ENCODE measurements around the gene CTF1.
A peak's percentile ranks its signal among the peaks of the same experiment; 100 is the strongest.

The CTF1 gene

DNA sequence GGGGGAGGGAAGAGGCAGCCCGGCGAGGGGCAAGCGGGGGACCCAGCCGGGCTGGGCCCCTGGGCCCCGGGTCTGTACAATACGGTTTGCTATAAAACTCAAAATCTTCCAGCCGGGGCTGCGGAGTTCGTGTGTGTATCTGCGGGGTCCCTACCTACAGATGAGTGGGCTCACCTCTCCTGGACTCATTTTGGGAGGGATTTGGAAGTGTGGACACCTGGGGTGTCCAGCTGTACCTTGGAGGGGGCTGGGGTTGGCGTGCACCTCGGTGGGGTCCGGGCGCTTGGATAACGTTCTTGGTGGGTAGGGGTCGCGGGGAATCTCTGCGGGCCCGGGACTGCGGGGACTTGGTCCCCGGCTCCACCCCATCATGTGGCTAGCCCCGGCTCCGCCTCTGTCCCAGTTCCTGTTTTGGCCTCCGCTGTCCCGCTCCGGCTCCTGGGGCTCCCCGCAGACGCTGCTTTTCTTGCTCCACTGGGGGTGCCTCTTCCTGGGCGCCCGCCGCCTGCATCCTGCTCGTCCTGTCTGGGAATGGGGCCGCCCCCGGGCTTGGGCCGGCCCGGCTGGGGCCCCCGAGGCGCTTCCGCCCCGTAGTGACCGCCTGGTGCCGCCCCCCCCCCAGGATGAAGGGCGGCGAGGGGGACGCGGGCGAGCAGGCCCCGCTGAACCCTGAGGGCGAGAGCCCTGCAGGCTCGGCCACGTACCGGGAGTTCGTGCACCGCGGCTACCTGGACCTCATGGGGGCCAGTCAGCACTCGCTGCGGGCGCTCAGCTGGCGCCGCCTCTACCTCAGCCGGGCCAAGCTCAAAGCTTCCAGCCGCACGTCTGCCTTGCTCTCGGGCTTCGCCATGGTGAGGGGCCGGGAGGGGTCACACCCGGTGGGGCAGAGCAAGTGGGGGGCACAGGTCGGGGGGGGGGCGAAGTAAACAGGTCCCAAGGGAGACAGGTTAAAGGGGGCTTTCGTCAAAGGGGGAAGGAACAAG is 52.5 kb downstream of the CTF1 start, which contains the start of gene ORAI3:
Gene ORAI3 (plus strand): TSS at position 402 of the 983 bp plus-strand sequence. CDS start 222 bp downstream, at position 624.
- H3K4me3 ChIP-seq (ENCODE audit: low read length) = peak within 1 kb of the TSS; percentile 70
- DNase-seq (ENCODE audit: low read depth) = peak; percentile 51
- TF ChIP-seq, protein P1, sequence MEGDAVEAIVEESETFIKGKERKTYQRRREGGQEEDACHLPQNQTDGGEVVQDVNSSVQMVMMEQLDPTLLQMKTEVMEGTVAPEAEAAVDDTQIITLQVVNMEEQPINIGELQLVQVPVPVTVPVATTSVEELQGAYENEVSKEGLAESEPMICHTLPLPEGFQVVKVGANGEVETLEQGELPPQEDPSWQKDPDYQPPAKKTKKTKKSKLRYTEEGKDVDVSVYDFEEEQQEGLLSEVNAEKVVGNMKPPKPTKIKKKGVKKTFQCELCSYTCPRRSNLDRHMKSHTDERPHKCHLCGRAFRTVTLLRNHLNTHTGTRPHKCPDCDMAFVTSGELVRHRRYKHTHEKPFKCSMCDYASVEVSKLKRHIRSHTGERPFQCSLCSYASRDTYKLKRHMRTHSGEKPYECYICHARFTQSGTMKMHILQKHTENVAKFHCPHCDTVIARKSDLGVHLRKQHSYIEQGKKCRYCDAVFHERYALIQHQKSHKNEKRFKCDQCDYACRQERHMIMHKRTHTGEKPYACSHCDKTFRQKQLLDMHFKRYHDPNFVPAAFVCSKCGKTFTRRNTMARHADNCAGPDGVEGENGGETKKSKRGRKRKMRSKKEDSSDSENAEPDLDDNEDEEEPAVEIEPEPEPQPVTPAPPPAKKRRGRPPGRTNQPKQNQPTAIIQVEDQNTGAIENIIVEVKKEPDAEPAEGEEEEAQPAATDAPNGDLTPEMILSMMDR (conservative IDR thresholded peaks at IDR 0.05; ENCODE audit: low read length) = no peak

DNA sequence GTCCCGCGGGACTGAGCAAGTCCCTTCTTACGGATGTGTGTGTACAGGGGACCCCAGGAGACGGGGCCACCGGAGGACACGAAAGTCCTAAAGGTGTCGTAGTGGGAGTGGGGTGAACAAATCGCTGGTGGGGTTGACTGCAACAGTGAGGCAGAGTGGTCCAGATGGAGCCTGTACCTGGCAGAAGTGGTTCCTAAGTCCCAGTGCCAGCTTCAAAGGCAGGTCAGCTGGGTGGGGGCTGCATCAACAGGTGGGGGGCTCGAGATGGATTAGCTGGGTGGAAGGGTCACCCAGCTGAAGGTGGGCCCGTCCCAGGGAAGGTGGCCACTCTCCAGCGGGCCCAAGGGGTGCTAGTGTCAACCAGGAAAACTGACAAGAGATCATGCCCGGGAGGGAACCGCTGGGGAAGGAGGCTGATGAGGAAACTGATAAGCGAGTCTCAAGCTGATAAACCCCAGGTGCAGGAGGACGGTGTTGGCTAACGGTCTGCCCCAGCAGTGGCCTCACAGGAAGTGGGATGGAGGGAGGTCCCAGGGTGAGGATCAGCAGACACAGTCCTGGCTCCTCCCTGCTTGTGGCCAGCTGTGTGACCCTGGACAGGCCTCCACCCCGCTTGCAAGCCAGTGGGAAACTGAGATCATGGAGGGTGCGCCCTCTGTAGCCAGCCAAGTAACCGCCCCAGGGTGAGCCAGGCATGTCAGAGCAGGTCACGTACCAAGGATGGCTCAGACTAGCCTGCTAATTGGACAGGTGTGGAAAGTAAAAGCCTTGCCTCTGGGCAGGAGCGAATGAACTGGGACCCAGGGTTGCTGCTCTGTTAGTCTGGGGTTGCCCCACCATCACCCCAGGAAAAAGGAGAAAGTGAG is 53.5 kb downstream of the CTF1 start:
- DNase-seq (ENCODE audit: low read depth) = peak; percentile 88
- TF ChIP-seq, protein P1 (conservative IDR thresholded peaks at IDR 0.05; ENCODE audit: low read length) = peak; percentile 26
- H3K4me3 ChIP-seq (ENCODE audit: low read length) = peak overlapping the region; percentile 70

DNA sequence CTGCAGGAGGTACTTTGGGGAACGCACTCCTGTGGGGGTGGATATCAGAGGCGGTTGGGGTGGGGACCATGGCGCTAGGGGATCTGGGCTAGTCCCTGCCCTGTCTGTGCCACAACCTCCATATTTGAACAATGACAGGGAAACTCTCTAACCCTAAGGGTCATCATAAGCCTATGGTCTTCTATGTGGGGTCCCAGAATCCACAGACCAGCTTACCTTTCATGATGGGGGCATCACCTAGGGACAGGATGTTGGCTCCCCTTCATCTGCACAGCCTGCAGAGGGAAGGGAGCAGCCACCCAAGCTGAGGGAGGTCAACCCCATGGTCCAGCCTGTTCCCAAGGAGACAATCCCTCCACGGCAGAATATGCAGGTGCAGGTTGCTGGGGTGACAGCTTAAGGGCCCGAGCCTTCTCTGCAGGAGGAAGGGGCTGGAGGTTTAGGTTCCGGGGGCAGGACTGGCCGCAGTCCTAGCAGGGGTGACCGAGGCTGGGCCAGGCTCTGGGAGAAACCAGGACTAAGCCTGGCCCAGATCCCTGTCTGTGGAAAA is 54.2 kb downstream of the CTF1 start:
- peak overlapping the region; percentile 70 for H3K4me3 ChIP-seq (ENCODE audit: low read length)
- no peak for DNase-seq (ENCODE audit: low read depth)
- TF ChIP-seq, protein P1 (conservative IDR thresholded peaks at IDR 0.05; ENCODE audit: low read length) = no peak

DNA sequence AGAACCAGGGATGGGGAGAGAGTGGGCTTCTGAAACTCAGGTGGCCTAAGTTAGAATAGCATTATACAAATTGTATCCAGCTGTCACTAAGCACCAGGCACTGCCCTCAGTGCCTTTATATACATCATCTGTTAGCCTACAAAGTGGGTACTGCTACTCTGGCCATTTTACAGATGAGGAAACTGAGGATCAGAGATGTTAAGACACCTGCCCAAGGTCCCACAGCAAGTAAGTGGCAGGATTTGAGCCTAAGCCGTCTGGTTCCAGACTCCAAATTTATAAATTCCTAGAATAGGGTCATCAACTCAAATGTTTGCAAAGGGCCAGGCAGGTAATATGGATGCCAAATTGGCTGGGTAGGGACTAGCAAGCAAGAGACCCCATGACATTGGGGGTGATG is 54.8 kb downstream of the CTF1 start:
- H3K4me3 ChIP-seq (ENCODE audit: low read length) = no peak overlapping the region
- no peak for DNase-seq (ENCODE audit: low read depth)
- TF ChIP-seq, protein P1 (conservative IDR thresholded peaks at IDR 0.05; ENCODE audit: low read length) = no peak

DNA sequence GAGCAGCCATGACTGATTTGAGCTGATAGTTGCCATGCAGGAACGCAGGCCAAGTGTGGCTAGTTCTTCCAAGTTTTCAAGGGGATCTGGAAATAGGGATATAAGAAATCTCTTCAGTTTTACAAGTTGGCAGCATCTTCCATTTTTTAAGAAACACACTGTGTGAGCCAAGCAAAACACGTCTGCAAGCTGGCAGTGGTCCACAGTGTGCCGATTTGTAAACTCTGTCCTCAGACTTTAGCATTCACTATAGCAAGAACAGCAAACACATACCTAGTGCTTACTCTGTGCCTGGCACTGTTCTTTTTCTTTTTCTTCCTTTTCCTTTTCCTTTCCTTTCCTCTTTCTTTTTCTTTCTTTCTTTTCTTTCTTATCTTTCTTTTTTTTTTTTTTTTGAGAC is 55.3 kb downstream of the CTF1 start:
- no peak overlapping the region for H3K4me3 ChIP-seq (ENCODE audit: low read length)
- peak; percentile 58 for DNase-seq (ENCODE audit: low read depth)
- TF ChIP-seq, protein P1 (conservative IDR thresholded peaks at IDR 0.05; ENCODE audit: low read length) = no peak

DNA sequence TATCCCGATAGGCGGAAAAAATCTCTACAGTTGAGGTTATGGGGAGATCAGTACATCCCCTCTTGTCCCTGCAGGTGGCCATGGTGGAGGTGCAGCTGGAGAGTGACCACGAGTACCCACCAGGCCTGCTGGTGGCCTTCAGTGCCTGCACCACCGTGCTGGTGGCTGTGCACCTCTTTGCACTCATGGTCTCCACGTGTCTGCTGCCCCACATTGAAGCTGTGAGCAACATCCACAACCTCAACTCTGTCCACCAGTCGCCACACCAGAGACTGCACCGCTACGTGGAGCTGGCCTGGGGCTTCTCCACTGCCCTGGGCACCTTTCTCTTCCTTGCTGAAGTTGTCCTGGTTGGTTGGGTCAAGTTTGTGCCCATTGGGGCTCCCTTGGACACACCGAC is 56.7 kb downstream of the CTF1 start:
- TF ChIP-seq, protein P1 (conservative IDR thresholded peaks at IDR 0.05; ENCODE audit: low read length) = no peak
- DNase-seq (ENCODE audit: low read depth) = no peak
- no peak overlapping the region for H3K4me3 ChIP-seq (ENCODE audit: low read length)
